HL-60 (cell line): Measurements from ENCODE around the gene RAB15.

ENCODE experiments used
- POLR2AphosphoS5 ChIP-seq: IDR thresholded peaks from 2 replicates; pipeline ENCODE4 v1.6.1; 2012; ENCODE audit warnings: low read depth
- TF ChIP-seq, protein P1 (sequence below): IDR thresholded peaks from one replicate; pipeline ENCODE4 v1.5.1; 2011; ENCODE audit warnings: low read length, control low read depth, inconsistent platforms; ENCODE audit not compliant: insufficient read depth
- TF ChIP-seq, protein P2 (sequence below): IDR thresholded peaks from 2 replicates; pipeline ENCODE4 v1.6.1; 2012; ENCODE audit warnings: low read depth; ENCODE audit not compliant: insufficient replicate concordance

GRCh38 chr14:64965356-64966000 lies 6.7 kb downstream of the RAB15 start:
- TF ChIP-seq, protein P1, sequence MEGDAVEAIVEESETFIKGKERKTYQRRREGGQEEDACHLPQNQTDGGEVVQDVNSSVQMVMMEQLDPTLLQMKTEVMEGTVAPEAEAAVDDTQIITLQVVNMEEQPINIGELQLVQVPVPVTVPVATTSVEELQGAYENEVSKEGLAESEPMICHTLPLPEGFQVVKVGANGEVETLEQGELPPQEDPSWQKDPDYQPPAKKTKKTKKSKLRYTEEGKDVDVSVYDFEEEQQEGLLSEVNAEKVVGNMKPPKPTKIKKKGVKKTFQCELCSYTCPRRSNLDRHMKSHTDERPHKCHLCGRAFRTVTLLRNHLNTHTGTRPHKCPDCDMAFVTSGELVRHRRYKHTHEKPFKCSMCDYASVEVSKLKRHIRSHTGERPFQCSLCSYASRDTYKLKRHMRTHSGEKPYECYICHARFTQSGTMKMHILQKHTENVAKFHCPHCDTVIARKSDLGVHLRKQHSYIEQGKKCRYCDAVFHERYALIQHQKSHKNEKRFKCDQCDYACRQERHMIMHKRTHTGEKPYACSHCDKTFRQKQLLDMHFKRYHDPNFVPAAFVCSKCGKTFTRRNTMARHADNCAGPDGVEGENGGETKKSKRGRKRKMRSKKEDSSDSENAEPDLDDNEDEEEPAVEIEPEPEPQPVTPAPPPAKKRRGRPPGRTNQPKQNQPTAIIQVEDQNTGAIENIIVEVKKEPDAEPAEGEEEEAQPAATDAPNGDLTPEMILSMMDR, result no peak
- no peak for TF ChIP-seq POLR2AphosphoS5
- TF ChIP-seq, protein P2, sequence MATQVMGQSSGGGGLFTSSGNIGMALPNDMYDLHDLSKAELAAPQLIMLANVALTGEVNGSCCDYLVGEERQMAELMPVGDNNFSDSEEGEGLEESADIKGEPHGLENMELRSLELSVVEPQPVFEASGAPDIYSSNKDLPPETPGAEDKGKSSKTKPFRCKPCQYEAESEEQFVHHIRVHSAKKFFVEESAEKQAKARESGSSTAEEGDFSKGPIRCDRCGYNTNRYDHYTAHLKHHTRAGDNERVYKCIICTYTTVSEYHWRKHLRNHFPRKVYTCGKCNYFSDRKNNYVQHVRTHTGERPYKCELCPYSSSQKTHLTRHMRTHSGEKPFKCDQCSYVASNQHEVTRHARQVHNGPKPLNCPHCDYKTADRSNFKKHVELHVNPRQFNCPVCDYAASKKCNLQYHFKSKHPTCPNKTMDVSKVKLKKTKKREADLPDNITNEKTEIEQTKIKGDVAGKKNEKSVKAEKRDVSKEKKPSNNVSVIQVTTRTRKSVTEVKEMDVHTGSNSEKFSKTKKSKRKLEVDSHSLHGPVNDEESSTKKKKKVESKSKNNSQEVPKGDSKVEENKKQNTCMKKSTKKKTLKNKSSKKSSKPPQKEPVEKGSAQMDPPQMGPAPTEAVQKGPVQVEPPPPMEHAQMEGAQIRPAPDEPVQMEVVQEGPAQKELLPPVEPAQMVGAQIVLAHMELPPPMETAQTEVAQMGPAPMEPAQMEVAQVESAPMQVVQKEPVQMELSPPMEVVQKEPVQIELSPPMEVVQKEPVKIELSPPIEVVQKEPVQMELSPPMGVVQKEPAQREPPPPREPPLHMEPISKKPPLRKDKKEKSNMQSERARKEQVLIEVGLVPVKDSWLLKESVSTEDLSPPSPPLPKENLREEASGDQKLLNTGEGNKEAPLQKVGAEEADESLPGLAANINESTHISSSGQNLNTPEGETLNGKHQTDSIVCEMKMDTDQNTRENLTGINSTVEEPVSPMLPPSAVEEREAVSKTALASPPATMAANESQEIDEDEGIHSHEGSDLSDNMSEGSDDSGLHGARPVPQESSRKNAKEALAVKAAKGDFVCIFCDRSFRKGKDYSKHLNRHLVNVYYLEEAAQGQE, result no peak
